SK-N-SH treated with all-trans-retinoic acid at 6 μM for 48 hours (cell line): Measurements from ENCODE around the gene CAAP1.

ENCODE experiments used
- ATAC-seq: fragments of 200-7000 bp; cut with Tn5 transposase; 3 replicates; pipeline ENCODE4 v1.9.1; 2020; ENCODE audit warnings: mild to moderate bottlenecking, moderate library complexity
- BACH2 ChIP-seq: fragments of 250-450 bp; sonication (Bioruptor Pico); IDR thresholded peaks from 2 replicates; pipeline ENCODE4 v1.9.0; 2021; ENCODE audit warnings: mild to moderate bottlenecking, borderline replicate concordance
- CREB5 ChIP-seq: fragments of 250-450 bp; sonication (Bioruptor Pico); IDR thresholded peaks from 2 replicates; pipeline ENCODE4 v1.5.1; 2020; ENCODE audit warnings: low read depth, mild to moderate bottlenecking, moderate library complexity
- CSRNP3 ChIP-seq: fragments of 250-450 bp; sonication (Bioruptor Pico); IDR thresholded peaks from 2 replicates; pipeline ENCODE4 v1.5.1; 2021; ENCODE audit warnings: mild to moderate bottlenecking, moderate library complexity
- GLIS3 ChIP-seq: fragments of 250-450 bp; sonication (Bioruptor Pico); IDR thresholded peaks from 2 replicates; pipeline ENCODE4 v1.5.0; 2020; ENCODE audit warnings: mild to moderate bottlenecking, moderate library complexity
- ISL1 ChIP-seq: fragments of 250-450 bp; sonication (Bioruptor Pico); IDR thresholded peaks from 2 replicates; pipeline ENCODE4 v2.1.2; 2022; ENCODE audit warnings: mild to moderate bottlenecking, moderate library complexity
- PATZ1 ChIP-seq: fragments of 250-450 bp; sonication (Bioruptor Pico); IDR thresholded peaks from 2 replicates; pipeline ENCODE4 v1.8.0; 2020; ENCODE audit warnings: mild to moderate bottlenecking, moderate library complexity, borderline replicate concordance
- POU6F1 ChIP-seq: fragments of 250-450 bp; sonication (Bioruptor Pico); IDR thresholded peaks from 2 replicates; pipeline ENCODE4 v1.8.0; 2021; ENCODE audit warnings: low read depth, mild to moderate bottlenecking, moderate library complexity, borderline replicate concordance
- PPARA ChIP-seq: fragments of 250-450 bp; sonication (Bioruptor Pico); IDR thresholded peaks from 2 replicates; pipeline ENCODE4 v1.5.0; 2020; ENCODE audit warnings: mild to moderate bottlenecking, borderline replicate concordance
- TCF4 ChIP-seq: fragments of 250-450 bp; sonication (Bioruptor Pico); IDR thresholded peaks from 2 replicates; pipeline ENCODE4 v1.8.0; 2021; ENCODE audit warnings: mild to moderate bottlenecking, moderate library complexity, borderline replicate concordance
- TSHZ2 ChIP-seq: fragments of 250-450 bp; sonication (Bioruptor Pico); IDR thresholded peaks from 2 replicates; pipeline ENCODE4 v1.5.0; 2020; ENCODE audit warnings: mild to moderate bottlenecking, moderate library complexity
- ZC3H10 ChIP-seq: fragments of 250-450 bp; sonication (Bioruptor Pico); IDR thresholded peaks from 2 replicates; pipeline ENCODE4 v1.5.1; 2021; ENCODE audit warnings: mild to moderate bottlenecking, moderate library complexity
- ZFP3 ChIP-seq: fragments of 250-450 bp; sonication (Bioruptor Pico); IDR thresholded peaks from 2 replicates; pipeline ENCODE4 v1.5.0; 2020; ENCODE audit warnings: mild to moderate bottlenecking, moderate library complexity
- ZFP30 ChIP-seq: fragments of 450-650 bp; formaldehyde crosslinking; IDR thresholded peaks from 2 replicates; pipeline ENCODE4 v1.5.0; 2022; ENCODE audit warnings: mild to moderate bottlenecking, moderate library complexity
- ZNF565 ChIP-seq: fragments of 450-650 bp; formaldehyde crosslinking; conservative IDR thresholded peaks from 2 replicates; pipeline ENCODE4 v1.5.0; 2020; ENCODE audit warnings: low read depth, mild to moderate bottlenecking, moderate library complexity
- ZNF70 ChIP-seq: fragments of 450-650 bp; formaldehyde crosslinking; IDR thresholded peaks from 2 replicates; pipeline ENCODE4 v1.5.0; 2020; ENCODE audit warnings: mild to moderate bottlenecking, moderate library complexity
- ZNF8 ChIP-seq: fragments of 450-650 bp; formaldehyde crosslinking; IDR thresholded peaks from 2 replicates; pipeline ENCODE4 v1.5.0; 2020; ENCODE audit warnings: mild to moderate bottlenecking, moderate library complexity

The CAAP1 gene

GRCh38 chr9:26807161-26807560 lies 85.4 kb downstream of the CAAP1 start (continued):
- no peak for TF ChIP-seq ZNF565 (CRISPR knock-in tag)
- TF ChIP-seq TCF4 (CRISPR knock-in tag) = no peak
- TF ChIP-seq PATZ1 (CRISPR knock-in tag) = no peak

GRCh38 chr9:26802921-26803320 lies 89.7 kb downstream of the CAAP1 start:
- no peak for TF ChIP-seq CREB5 (CRISPR knock-in tag)
- TF ChIP-seq PATZ1 (CRISPR knock-in tag) = no peak
- TF ChIP-seq BACH2 (CRISPR knock-in tag) = no peak
- ATAC-seq = no peak

GRCh38 chr9:26801772-26802171 lies 90.8 kb downstream of the CAAP1 start:
- no peak for ATAC-seq
- TF ChIP-seq TSHZ2 = no peak
- TF ChIP-seq ZC3H10 = no peak
- TF ChIP-seq ZNF565 (CRISPR knock-in tag) = no peak
- no peak for TF ChIP-seq POU6F1 (CRISPR knock-in tag)
- TF ChIP-seq TCF4 (CRISPR knock-in tag) = no peak
- no peak for TF ChIP-seq ZFP3
- no peak for TF ChIP-seq ZNF8 (CRISPR knock-in tag)
- TF ChIP-seq ZFP30 = no peak
- TF ChIP-seq ZNF70 (CRISPR knock-in tag) = no peak
- TF ChIP-seq GLIS3 (CRISPR knock-in tag) = no peak
- no peak for TF ChIP-seq PPARA (CRISPR knock-in tag)
- no peak for TF ChIP-seq CSRNP3
- no peak for TF ChIP-seq ISL1 (CRISPR knock-in tag)
- no peak for TF ChIP-seq CREB5 (CRISPR knock-in tag)
